Neuron (in vitro differentiated cells): ENCODE measurements around the gene DGKB.
"Not testable (repeated sequence)": the region's sequence is repeated elsewhere in the genome, so short reads cannot be mapped to it uniquely, and the experiment has no call there.

Experiments
- H2AFZ ChIP-seq: one replicate; pipeline ENCODE4 v1.6.1; 2013; ENCODE audit warnings: low read depth, mild to moderate bottlenecking, inconsistent platforms, low read length, moderate library complexity
- H3K27me3 ChIP-seq: one replicate; pipeline ENCODE4 v1.6.1; 2013; ENCODE audit warnings: low read length; ENCODE audit not compliant: insufficient read depth
- H3K36me3 ChIP-seq: one replicate; pipeline ENCODE4 v1.6.1; 2013; ENCODE audit warnings: low read length; ENCODE audit not compliant: insufficient read depth
- H3K4me1 ChIP-seq: one replicate; pipeline ENCODE4 v1.6.1; 2013; ENCODE audit warnings: low read length; ENCODE audit not compliant: insufficient read depth
- H3K4me3 ChIP-seq: 2 replicates; pipeline ENCODE4 v1.5.1; 2013; ENCODE audit warnings: mild to moderate bottlenecking, low read length, moderate library complexity
- H3K9me3 ChIP-seq: one replicate; pipeline ENCODE4 v1.6.1; 2013; ENCODE audit warnings: low read length

Gene DGKB

GRCh38 chr7:14480281-14480680 is 422.3 kb downstream of the DGKB start:
- no peaks in the 10 kb centered on the region for H3K9me3 ChIP-seq
- no peaks in the 10 kb centered on the region for H3K4me1 ChIP-seq
- no peaks in the 10 kb centered on the region for H3K36me3 ChIP-seq
- H2AFZ ChIP-seq: no peak overlapping the region
- no peak overlapping the region for H3K4me3 ChIP-seq
- no peaks in the 10 kb centered on the region for H3K27me3 ChIP-seq

GRCh38 chr7:14478834-14479510 is 423.6 kb downstream of the DGKB start:
- Histone ChIP-seq H3K4me3 (no peak overlapping the region), H3K4me1 (no peaks in the 10 kb centered on the region), H2AFZ (no peak overlapping the region), H3K36me3 (no peaks in the 10 kb centered on the region), H3K27me3 (no peaks in the 10 kb centered on the region), H3K9me3 (no peaks in the 10 kb centered on the region)

- H3K36me3 ChIP-seq, H2AFZ ChIP-seq, H3K4me3 ChIP-seq, H3K9me3 ChIP-seq, H3K4me1 ChIP-seq, H3K27me3 ChIP-seq: not testable (repeated sequence)
Measured at GRCh38 chr7:14461716-14462115, 440.8 kb downstream of the DGKB start.

- H3K4me1 ChIP-seq, H3K27me3 ChIP-seq, H2AFZ ChIP-seq, H3K4me3 ChIP-seq, H3K9me3 ChIP-seq, H3K36me3 ChIP-seq: not testable (repeated sequence)
Measured at GRCh38 chr7:14458846-14459245, 443.7 kb downstream of the DGKB start.

GRCh38 chr7:14457568-14458453 is 444.7 kb downstream of the DGKB start:
- peak overlapping the region; percentile 23 for H3K4me3 ChIP-seq
- no peaks in the 10 kb centered on the region for H3K36me3 ChIP-seq
- no peaks in the 10 kb centered on the region for H3K27me3 ChIP-seq
- peaks cover 2% of the 10 kb centered on the region for H3K4me1 ChIP-seq
- peak overlapping the region; percentile 37 for H2AFZ ChIP-seq
- H3K9me3 ChIP-seq: no peaks in the 10 kb centered on the region

GRCh38 chr7:14449291-14449690 is 453.3 kb downstream of the DGKB start:
- Histone ChIP-seq H3K4me3 (no peak overlapping the region), H2AFZ (no peak overlapping the region), H3K9me3 (no peaks in the 10 kb centered on the region), H3K27me3 (no peaks in the 10 kb centered on the region), H3K4me1 (no peaks in the 10 kb centered on the region), H3K36me3 (no peaks in the 10 kb centered on the region)

- no peaks in the 10 kb centered on the region for H3K36me3 ChIP-seq
- no peaks in the 10 kb centered on the region for H3K4me1 ChIP-seq
- no peaks in the 10 kb centered on the region for H3K27me3 ChIP-seq
- no peak overlapping the region for H3K4me3 ChIP-seq
- H3K9me3 ChIP-seq: no peaks in the 10 kb centered on the region
- H2AFZ ChIP-seq: no peak overlapping the region
Measured at GRCh38 chr7:14446829-14447228, 455.7 kb downstream of the DGKB start.

GRCh38 chr7:14446219-14446618 is 456.3 kb downstream of the DGKB start:
- Histone ChIP-seq H3K4me1 (no peaks in the 10 kb centered on the region), H3K27me3 (no peaks in the 10 kb centered on the region), H2AFZ (no peak overlapping the region), H3K36me3 (no peaks in the 10 kb centered on the region), H3K9me3 (no peaks in the 10 kb centered on the region), H3K4me3 (no peak overlapping the region)

- no peaks in the 10 kb centered on the region for H3K9me3 ChIP-seq
Measured at GRCh38 chr7:14438366-14438765, 464.2 kb downstream of the DGKB start.

GRCh38 chr7:14436878-14437277 is 465.7 kb downstream of the DGKB start:
- Histone ChIP-seq H3K4me3 (no peak overlapping the region), H3K9me3 (no peaks in the 10 kb centered on the region), H3K36me3 (no peaks in the 10 kb centered on the region), H2AFZ (no peak overlapping the region), H3K4me1 (no peaks in the 10 kb centered on the region), H3K27me3 (no peaks in the 10 kb centered on the region)

More at GRCh38 chr7:14438366-14438765, 464.2 kb downstream of the DGKB start:
- Histone ChIP-seq H2AFZ (no peak overlapping the region), H3K4me3 (no peak overlapping the region), H3K4me1 (no peaks in the 10 kb centered on the region), H3K36me3 (no peaks in the 10 kb centered on the region), H3K27me3 (no peaks in the 10 kb centered on the region)

- Histone ChIP-seq H3K27me3 (no peaks in the 10 kb centered on the region), H3K36me3 (no peaks in the 10 kb centered on the region), H3K9me3 (no peaks in the 10 kb centered on the region), H3K4me1 (peaks cover 3% of the 10 kb centered on the region), H2AFZ (no peak overlapping the region), H3K4me3 (no peak overlapping the region)
Measured at GRCh38 chr7:14432924-14433323, 469.6 kb downstream of the DGKB start.

- Histone ChIP-seq H3K4me3 (no peak overlapping the region), H3K27me3 (no peaks in the 10 kb centered on the region), H3K9me3 (no peaks in the 10 kb centered on the region), H3K4me1 (peaks cover 3% of the 10 kb centered on the region), H2AFZ (no peak overlapping the region), H3K36me3 (no peaks in the 10 kb centered on the region)
Measured at GRCh38 chr7:14430926-14431325, 471.6 kb downstream of the DGKB start.

- Histone ChIP-seq H3K4me3 (no peak overlapping the region), H3K4me1 (no peaks in the 10 kb centered on the region), H3K27me3 (no peaks in the 10 kb centered on the region), H3K9me3 (no peaks in the 10 kb centered on the region), H2AFZ (no peak overlapping the region), H3K36me3 (no peaks in the 10 kb centered on the region)
Measured at GRCh38 chr7:14425559-14425958, 477.0 kb downstream of the DGKB start.
